Measurements from ENCODE around the gene NTRK2.

Gene NTRK2

DNA sequence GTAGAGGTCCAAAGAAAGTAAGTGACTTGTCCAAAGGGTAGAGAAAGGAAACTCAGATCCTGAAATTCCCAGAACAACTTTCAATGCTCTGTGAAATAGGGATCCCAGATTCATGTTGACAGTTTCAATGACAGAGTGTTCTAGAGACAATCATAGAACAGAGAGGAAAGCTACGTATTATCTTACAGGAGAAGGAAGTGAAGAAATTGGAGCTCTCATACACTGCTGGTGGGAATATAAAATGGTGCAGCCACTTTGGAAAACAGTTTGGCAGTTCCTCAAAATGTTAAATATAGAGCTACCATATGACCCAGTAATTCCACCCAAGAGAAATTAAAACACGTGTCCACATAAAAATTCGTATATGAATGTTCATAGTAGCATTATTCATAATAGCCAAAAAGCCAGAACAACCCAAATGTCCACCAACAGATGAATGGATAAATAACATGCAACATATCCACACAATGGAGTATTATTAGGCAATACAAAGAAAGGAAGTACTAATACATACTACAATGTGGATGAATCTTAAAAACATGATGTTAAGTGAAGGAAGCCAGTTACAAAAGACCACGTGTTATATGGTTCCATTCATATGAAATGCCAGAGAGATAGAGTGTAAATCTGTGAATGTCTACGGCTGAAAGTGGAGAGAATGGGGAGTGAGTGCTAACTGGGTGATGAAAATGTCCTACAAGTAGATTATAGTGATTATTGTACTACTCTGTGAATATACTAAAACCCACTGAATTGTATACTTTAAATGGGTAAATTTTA, 197.1 kb downstream of the NTRK2 start:
- TF ChIP-seq ZFX (IDR thresholded peaks at IDR 0.05; ENCODE audit: borderline replicate concordance), result no peak
- no peak for TF ChIP-seq CTCF (IDR thresholded peaks at IDR 0.05)
- no peak overlapping the region for H3K27ac ChIP-seq

DNA sequence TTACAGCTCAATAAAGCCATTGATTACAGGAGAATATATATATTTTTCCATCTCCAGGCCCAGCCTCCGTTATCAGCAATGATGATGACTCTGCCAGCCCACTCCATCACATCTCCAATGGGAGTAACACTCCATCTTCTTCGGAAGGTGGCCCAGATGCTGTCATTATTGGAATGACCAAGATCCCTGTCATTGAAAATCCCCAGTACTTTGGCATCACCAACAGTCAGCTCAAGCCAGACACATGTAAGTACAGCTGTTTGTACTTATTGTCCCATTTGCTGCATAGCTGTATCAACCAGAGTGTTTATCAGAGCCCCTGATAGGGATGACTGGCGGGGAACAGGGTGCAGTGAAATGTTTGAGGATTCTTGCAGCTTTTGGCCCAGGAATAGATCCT, 197.7 kb downstream of the NTRK2 start:
- H3K27ac ChIP-seq, result no peak overlapping the region
- no peak for TF ChIP-seq CTCF (IDR thresholded peaks at IDR 0.05)
- TF ChIP-seq ZFX (IDR thresholded peaks at IDR 0.05; ENCODE audit: borderline replicate concordance), result no peak

DNA sequence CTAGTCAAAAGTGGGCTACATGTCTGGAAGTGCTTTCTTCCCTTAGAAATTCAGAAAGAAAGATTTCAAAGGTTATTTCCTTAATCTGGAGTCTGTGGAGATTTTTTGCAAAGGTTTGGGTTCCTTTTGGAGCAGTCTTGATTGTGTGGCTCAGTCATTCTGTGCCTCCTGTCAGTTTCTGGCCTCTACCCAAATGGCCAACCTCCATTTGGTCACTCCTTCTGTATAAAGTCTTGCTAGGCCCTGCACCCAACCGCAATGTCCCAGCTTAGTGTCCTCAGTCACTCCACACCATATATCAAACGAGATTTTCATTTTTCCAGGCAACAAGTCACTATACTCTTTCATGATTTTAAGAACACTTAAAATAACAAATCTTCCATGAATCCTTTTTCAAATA, 199.6 kb downstream of the NTRK2 start:
- TF ChIP-seq CTCF (IDR thresholded peaks at IDR 0.05), result no peak
- TF ChIP-seq ZFX (IDR thresholded peaks at IDR 0.05; ENCODE audit: borderline replicate concordance), result no peak
- H3K27ac ChIP-seq, result no peak overlapping the region

GRCh38 chr9:84871983-84872382, 202.5 kb downstream of the NTRK2 start:
- TF ChIP-seq CTCF (IDR thresholded peaks at IDR 0.05) (no peak), ZFX (IDR thresholded peaks at IDR 0.05; ENCODE audit: borderline replicate concordance) (no peak)
- H3K27ac ChIP-seq, result no peak overlapping the region

GRCh38 chr9:84874022-84874421, 204.5 kb downstream of the NTRK2 start:
- TF ChIP-seq CTCF (IDR thresholded peaks at IDR 0.05) (no peak), ZFX (IDR thresholded peaks at IDR 0.05; ENCODE audit: borderline replicate concordance) (no peak)
- H3K27ac ChIP-seq, result no peak overlapping the region

GRCh38 chr9:84874596-84874995, 205.1 kb downstream of the NTRK2 start:
- no peak overlapping the region for H3K27ac ChIP-seq
- TF ChIP-seq CTCF (IDR thresholded peaks at IDR 0.05), result no peak
- no peak for TF ChIP-seq ZFX (IDR thresholded peaks at IDR 0.05; ENCODE audit: borderline replicate concordance)

DNA sequence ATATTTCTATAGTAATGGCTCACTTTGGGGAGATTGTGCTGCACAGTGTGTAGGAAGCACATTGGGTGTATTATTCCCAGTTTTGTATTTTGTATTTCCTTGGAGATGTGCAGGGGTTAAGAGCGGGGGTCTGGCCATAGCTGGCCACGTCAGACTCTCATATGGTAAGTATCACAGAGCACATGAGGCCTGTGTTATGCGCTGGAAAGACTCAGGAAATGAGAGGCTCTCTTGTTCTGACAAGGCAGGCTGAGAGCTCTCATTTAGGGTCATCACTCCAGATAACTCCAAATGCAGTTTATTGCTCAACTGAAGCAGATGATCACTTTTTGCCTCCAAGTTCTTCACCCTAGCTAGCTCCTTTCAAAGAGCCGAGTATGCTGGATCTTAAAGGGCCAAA, 205.7 kb downstream of the NTRK2 start:
- no peak overlapping the region for H3K27ac ChIP-seq
- TF ChIP-seq CTCF (IDR thresholded peaks at IDR 0.05) (no peak), ZFX (IDR thresholded peaks at IDR 0.05; ENCODE audit: borderline replicate concordance) (no peak)

Measured in 22Rv1 (cell line).